Epidermal melanocyte (primary cell): ENCODE data around the gene ZNF622.
A peak's percentile ranks its signal among the peaks of the same experiment; 100 is the strongest.
"Not testable (repeated sequence)": the region's sequence is repeated elsewhere in the genome, so short reads cannot be mapped to it uniquely, and the experiment has no call there.

Experiments
- DNase-seq: peaks from one replicate; pipeline ENCODE4 v3.0.0; 2011; ENCODE audit warnings: low spot score; ENCODE audit not compliant: insufficient read length

ZNF622 gene

GRCh38 chr5:16480821-16481538 is 15.4 kb upstream of the ZNF622 start:
- no peak for DNase-seq

GRCh38 chr5:16480144-16480543 is 14.5 kb upstream of the ZNF622 start:
- no peak for DNase-seq

GRCh38 chr5:16477541-16477940 is 11.9 kb upstream of the ZNF622 start:
- DNase-seq, result no peak

- not testable (repeated sequence) for DNase-seq
Measured at GRCh38 chr5:16476417-16476816, 10.8 kb upstream of the ZNF622 start.

GRCh38 chr5:16471387-16471786 is 5.8 kb upstream of the ZNF622 start:
- no peak for DNase-seq

- DNase-seq, result no peak
Measured at GRCh38 chr5:16467363-16468219, 2.0 kb upstream of the ZNF622 start.

- no peak for DNase-seq
Measured at GRCh38 chr5:16464664-16465543, 696 bp downstream of the ZNF622 start.

GRCh38 chr5:16464231-16464630 is 1.4 kb downstream of the ZNF622 start:
- DNase-seq, result no peak

- DNase-seq, result no peak
Measured at GRCh38 chr5:16461782-16462181, 3.8 kb downstream of the ZNF622 start.

- DNase-seq, result no peak
Measured at GRCh38 chr5:16461026-16461425, 4.6 kb downstream of the ZNF622 start.

GRCh38 chr5:16459451-16459850 is 6.1 kb downstream of the ZNF622 start:
- no peak for DNase-seq

- no peak for DNase-seq
Measured at GRCh38 chr5:16457853-16458252, 7.7 kb downstream of the ZNF622 start.

GRCh38 chr5:16457451-16457850 is 8.1 kb downstream of the ZNF622 start:
- no peak for DNase-seq

GRCh38 chr5:16456103-16456832 is 9.3 kb downstream of the ZNF622 start:
- DNase-seq, result peak; percentile 41

GRCh38 chr5:16455668-16456067 is 9.9 kb downstream of the ZNF622 start:
- DNase-seq, result no peak

GRCh38 chr5:16454686-16455085 is 10.9 kb downstream of the ZNF622 start:
- DNase-seq, result no peak

GRCh38 chr5:16453609-16454008 is 12.0 kb downstream of the ZNF622 start:
- no peak for DNase-seq

GRCh38 chr5:16450163-16450562 is 15.4 kb downstream of the ZNF622 start:
- no peak for DNase-seq

GRCh38 chr5:16446993-16447392 is 18.6 kb downstream of the ZNF622 start:
- DNase-seq, result no peak

- DNase-seq, result no peak
Measured at GRCh38 chr5:16437977-16438376, 27.6 kb downstream of the ZNF622 start.

GRCh38 chr5:16436065-16436682 is 29.4 kb downstream of the ZNF622 start:
- DNase-seq, result not testable (repeated sequence)
